ENCODE data around the gene DLG5.

Gene DLG5

GRCh38 chr10:77910524-77911145 is 15.9 kb downstream of the DLG5 start:
- no peak for DNase-seq (ENCODE audit: low spot score)

- DNase-seq (ENCODE audit: low spot score) = no peak
These were observed 16.7 kb downstream of the DLG5 start for GRCh38 chr10:77909749-77910375.

GRCh38 chr10:77909021-77909748 is 17.4 kb downstream of the DLG5 start:
- no peak for DNase-seq (ENCODE audit: low spot score)

GRCh38 chr10:77907900-77908717 is 18.4 kb downstream of the DLG5 start:
- DNase-seq (ENCODE audit: low spot score) = no peak

- DNase-seq (ENCODE audit: low spot score) = no peak
These were observed 19.1 kb downstream of the DLG5 start for GRCh38 chr10:77907462-77907861.

GRCh38 chr10:77906951-77907421 is 19.6 kb downstream of the DLG5 start:
- no peak for DNase-seq (ENCODE audit: low spot score)

GRCh38 chr10:77905781-77906180 is 20.8 kb downstream of the DLG5 start:
- DNase-seq (ENCODE audit: low spot score) = no peak

GRCh38 chr10:77905086-77905748 is 21.3 kb downstream of the DLG5 start:
- no peak for DNase-seq (ENCODE audit: low spot score)

- no peak for DNase-seq (ENCODE audit: low spot score)
These were observed 22.3 kb downstream of the DLG5 start for GRCh38 chr10:77904100-77904840.

- DNase-seq (ENCODE audit: low spot score) = no peak
These were observed 24.4 kb downstream of the DLG5 start for GRCh38 chr10:77902159-77902558.

- DNase-seq (ENCODE audit: low spot score) = no peak
These were observed 24.8 kb downstream of the DLG5 start for GRCh38 chr10:77901743-77902142.

GRCh38 chr10:77899690-77900089 is 26.9 kb downstream of the DLG5 start:
- DNase-seq (ENCODE audit: low spot score) = no peak

- DNase-seq (ENCODE audit: low spot score) = no peak
These were observed 27.5 kb downstream of the DLG5 start for GRCh38 chr10:77899080-77899477.

GRCh38 chr10:77898323-77899079 is 28.1 kb downstream of the DLG5 start:
- DNase-seq (ENCODE audit: low spot score) = no peak

GRCh38 chr10:77896058-77896457 is 30.5 kb downstream of the DLG5 start:
- DNase-seq (ENCODE audit: low spot score) = no peak

GRCh38 chr10:77894058-77894457 is 32.5 kb downstream of the DLG5 start:
- no peak for DNase-seq (ENCODE audit: low spot score)

- DNase-seq (ENCODE audit: low spot score) = no peak
These were observed 33.2 kb downstream of the DLG5 start for GRCh38 chr10:77893386-77893785.

- DNase-seq (ENCODE audit: low spot score) = no peak
These were observed 33.8 kb downstream of the DLG5 start for GRCh38 chr10:77892761-77893160.

- no peak for DNase-seq (ENCODE audit: low spot score)
These were observed 34.4 kb downstream of the DLG5 start for GRCh38 chr10:77892021-77892739.

- DNase-seq (ENCODE audit: low spot score) = no peak
These were observed 36.5 kb downstream of the DLG5 start for GRCh38 chr10:77890097-77890496.

Data from putamen (tissue), 1 donor.